SK-N-SH treated with all-trans-retinoic acid at 6 μM for 48 hours (cell line): ENCODE data around the gene ERO1B.

Experiments
- ATAC-seq: fragments of 200-7000 bp; cut with Tn5 transposase; 3 replicates; pipeline ENCODE4 v1.9.1; 2020; ENCODE audit warnings: mild to moderate bottlenecking, moderate library complexity
- ARNTL ChIP-seq: fragments of 450-650 bp; formaldehyde crosslinking; IDR thresholded peaks from 2 replicates; pipeline ENCODE4 v1.5.0; 2020; ENCODE audit warnings: low read depth, mild to moderate bottlenecking, moderate library complexity, borderline replicate concordance
- BACH2 ChIP-seq: fragments of 250-450 bp; sonication (Bioruptor Pico); IDR thresholded peaks from 2 replicates; pipeline ENCODE4 v1.9.0; 2021; ENCODE audit warnings: mild to moderate bottlenecking, borderline replicate concordance
- CREB5 ChIP-seq: fragments of 250-450 bp; sonication (Bioruptor Pico); IDR thresholded peaks from 2 replicates; pipeline ENCODE4 v1.5.1; 2020; ENCODE audit warnings: low read depth, mild to moderate bottlenecking, moderate library complexity
- CSDC2 ChIP-seq: fragments of 250-450 bp; sonication (Bioruptor Pico); IDR thresholded peaks from 2 replicates; pipeline ENCODE4 v1.5.0; 2020; ENCODE audit warnings: mild to moderate bottlenecking, moderate library complexity
- ESRRG ChIP-seq: fragments of 250-450 bp; sonication (Bioruptor Pico); IDR thresholded peaks from 2 replicates; pipeline ENCODE4 v1.6.1; 2021; ENCODE audit warnings: mild to moderate bottlenecking
- GLIS3 ChIP-seq: fragments of 250-450 bp; sonication (Bioruptor Pico); IDR thresholded peaks from 2 replicates; pipeline ENCODE4 v1.5.0; 2020; ENCODE audit warnings: mild to moderate bottlenecking, moderate library complexity
- ISL1 ChIP-seq: fragments of 250-450 bp; sonication (Bioruptor Pico); IDR thresholded peaks from 2 replicates; pipeline ENCODE4 v2.1.2; 2022; ENCODE audit warnings: mild to moderate bottlenecking, moderate library complexity
- OSR1 ChIP-seq: fragments of 250-450 bp; sonication (Bioruptor Pico); IDR thresholded peaks from 2 replicates; pipeline ENCODE4 v1.8.0; 2022; ENCODE audit warnings: moderate library complexity, mild to moderate bottlenecking, inconsistent platforms
- PPARA ChIP-seq: fragments of 250-450 bp; sonication (Bioruptor Pico); IDR thresholded peaks from 2 replicates; pipeline ENCODE4 v1.5.0; 2020; ENCODE audit warnings: mild to moderate bottlenecking, borderline replicate concordance
- RARB ChIP-seq: fragments of 250-450 bp; sonication (Bioruptor Pico); IDR thresholded peaks from 2 replicates; pipeline ENCODE4 v1.8.0; 2021; ENCODE audit warnings: mild to moderate bottlenecking, moderate library complexity
- SNAI2 ChIP-seq: fragments of 250-450 bp; sonication (Bioruptor Pico); IDR thresholded peaks from 2 replicates; pipeline ENCODE4 v1.5.0; 2020; ENCODE audit warnings: mild to moderate bottlenecking, moderate library complexity
- TCF4 ChIP-seq: fragments of 250-450 bp; sonication (Bioruptor Pico); IDR thresholded peaks from 2 replicates; pipeline ENCODE4 v1.8.0; 2021; ENCODE audit warnings: mild to moderate bottlenecking, moderate library complexity, borderline replicate concordance
- TOX ChIP-seq: fragments of 250-450 bp; sonication (Bioruptor Pico); IDR thresholded peaks from 2 replicates; pipeline ENCODE4 v1.8.0; 2021; ENCODE audit warnings: mild to moderate bottlenecking, moderate library complexity, borderline replicate concordance
- TSHZ2 ChIP-seq: fragments of 250-450 bp; sonication (Bioruptor Pico); IDR thresholded peaks from 2 replicates; pipeline ENCODE4 v1.5.0; 2020; ENCODE audit warnings: mild to moderate bottlenecking, moderate library complexity
- ZC3H10 ChIP-seq: fragments of 250-450 bp; sonication (Bioruptor Pico); IDR thresholded peaks from 2 replicates; pipeline ENCODE4 v1.5.1; 2021; ENCODE audit warnings: mild to moderate bottlenecking, moderate library complexity
- ZFP3 ChIP-seq: fragments of 250-450 bp; sonication (Bioruptor Pico); IDR thresholded peaks from 2 replicates; pipeline ENCODE4 v1.5.0; 2020; ENCODE audit warnings: mild to moderate bottlenecking, moderate library complexity
- ZFP30 ChIP-seq: fragments of 450-650 bp; formaldehyde crosslinking; IDR thresholded peaks from 2 replicates; pipeline ENCODE4 v1.5.0; 2022; ENCODE audit warnings: mild to moderate bottlenecking, moderate library complexity
- ZNF565 ChIP-seq: fragments of 450-650 bp; formaldehyde crosslinking; conservative IDR thresholded peaks from 2 replicates; pipeline ENCODE4 v1.5.0; 2020; ENCODE audit warnings: low read depth, mild to moderate bottlenecking, moderate library complexity
- ZNF70 ChIP-seq: fragments of 450-650 bp; formaldehyde crosslinking; IDR thresholded peaks from 2 replicates; pipeline ENCODE4 v1.5.0; 2020; ENCODE audit warnings: mild to moderate bottlenecking, moderate library complexity
- ZNF8 ChIP-seq: fragments of 450-650 bp; formaldehyde crosslinking; IDR thresholded peaks from 2 replicates; pipeline ENCODE4 v1.5.0; 2020; ENCODE audit warnings: mild to moderate bottlenecking, moderate library complexity
- TF ChIP-seq, protein P1 (sequence below): fragments of 250-450 bp; sonication (Bioruptor Pico); IDR thresholded peaks from 2 replicates; pipeline ENCODE4 v1.5.1; 2021; ENCODE audit warnings: mild to moderate bottlenecking, moderate library complexity
- TF ChIP-seq, protein P2 (sequence below): fragments of 250-450 bp; sonication (Bioruptor Pico); IDR thresholded peaks from 2 replicates; pipeline ENCODE4 v1.8.0; 2021; ENCODE audit warnings: low read depth, mild to moderate bottlenecking, moderate library complexity, borderline replicate concordance

ERO1B gene

DNA sequence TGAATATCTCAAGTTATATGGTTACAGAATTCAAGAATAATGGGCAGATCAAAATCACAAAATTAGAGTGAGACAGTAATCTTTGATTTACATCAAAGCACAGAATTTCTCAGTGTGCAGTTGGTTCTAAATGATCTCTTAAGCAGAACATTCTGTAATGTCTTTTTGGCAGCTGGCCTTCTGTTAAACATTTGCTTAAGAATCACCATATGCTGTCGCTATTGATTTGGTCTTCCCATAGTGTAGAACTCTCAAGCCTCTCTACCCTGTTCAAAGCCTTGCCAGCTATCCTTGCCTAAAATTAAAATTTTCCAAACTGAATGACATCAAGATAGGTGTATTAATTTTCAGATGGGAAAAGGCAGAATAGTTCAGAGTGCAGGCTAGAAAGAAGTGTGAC lies 38.9 kb upstream of the ERO1B start:
- TF ChIP-seq PPARA, result no peak
- TF ChIP-seq TOX, result no peak
- TF ChIP-seq ZNF70 (CRISPR knock-in tag), result no peak
- no peak for TF ChIP-seq ZFP30 (CRISPR knock-in tag)
- ATAC-seq, result no peak

DNA sequence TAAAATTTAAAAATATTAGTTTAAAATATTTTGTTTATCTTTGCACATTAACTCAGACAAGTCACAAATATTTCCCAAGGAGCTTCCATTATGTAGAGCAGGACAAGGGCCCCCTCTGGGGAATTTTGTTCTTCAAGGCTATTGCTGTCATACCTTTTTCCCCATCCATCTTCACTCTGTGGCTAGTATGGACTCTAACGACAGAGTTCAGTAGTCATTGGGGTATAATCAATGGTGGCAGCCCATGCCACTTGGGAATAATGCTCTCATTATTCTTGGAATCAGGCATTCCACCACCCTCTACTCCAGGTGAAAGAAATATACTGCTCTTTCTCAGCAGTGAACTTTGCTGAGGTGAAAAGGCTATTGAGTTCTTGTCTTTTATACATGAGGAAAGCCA lies 38.5 kb upstream of the ERO1B start:
- TF ChIP-seq TCF4 (CRISPR knock-in tag) (no peak), CREB5 (no peak), ARNTL (CRISPR knock-in tag) (no peak), ZFP3 (CRISPR knock-in tag) (no peak)
- no peak for ATAC-seq

- TF ChIP-seq, protein P1, sequence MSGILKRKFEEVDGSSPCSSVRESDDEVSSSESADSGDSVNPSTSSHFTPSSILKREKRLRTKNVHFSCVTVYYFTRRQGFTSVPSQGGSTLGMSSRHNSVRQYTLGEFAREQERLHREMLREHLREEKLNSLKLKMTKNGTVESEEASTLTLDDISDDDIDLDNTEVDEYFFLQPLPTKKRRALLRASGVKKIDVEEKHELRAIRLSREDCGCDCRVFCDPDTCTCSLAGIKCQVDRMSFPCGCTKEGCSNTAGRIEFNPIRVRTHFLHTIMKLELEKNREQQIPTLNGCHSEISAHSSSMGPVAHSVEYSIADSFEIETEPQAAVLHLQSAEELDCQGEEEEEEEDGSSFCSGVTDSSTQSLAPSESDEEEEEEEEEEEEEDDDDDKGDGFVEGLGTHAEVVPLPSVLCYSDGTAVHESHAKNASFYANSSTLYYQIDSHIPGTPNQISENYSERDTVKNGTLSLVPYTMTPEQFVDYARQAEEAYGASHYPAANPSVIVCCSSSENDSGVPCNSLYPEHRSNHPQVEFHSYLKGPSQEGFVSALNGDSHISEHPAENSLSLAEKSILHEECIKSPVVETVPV (CRISPR knock-in tag), result no peak
- no peak for TF ChIP-seq GLIS3 (CRISPR knock-in tag)
- no peak for TF ChIP-seq ZNF565 (CRISPR knock-in tag)
- TF ChIP-seq OSR1, result no peak
- no peak for TF ChIP-seq TOX
- no peak for TF ChIP-seq PPARA
- no peak for TF ChIP-seq ISL1
- TF ChIP-seq SNAI2, result no peak
- no peak for TF ChIP-seq TCF4 (CRISPR knock-in tag)
- no peak for TF ChIP-seq CREB5
- no peak for TF ChIP-seq ESRRG (CRISPR knock-in tag)
- no peak for TF ChIP-seq TSHZ2
- no peak for TF ChIP-seq ZNF8 (CRISPR knock-in tag)
- TF ChIP-seq CSDC2, result no peak
- TF ChIP-seq, protein P2, sequence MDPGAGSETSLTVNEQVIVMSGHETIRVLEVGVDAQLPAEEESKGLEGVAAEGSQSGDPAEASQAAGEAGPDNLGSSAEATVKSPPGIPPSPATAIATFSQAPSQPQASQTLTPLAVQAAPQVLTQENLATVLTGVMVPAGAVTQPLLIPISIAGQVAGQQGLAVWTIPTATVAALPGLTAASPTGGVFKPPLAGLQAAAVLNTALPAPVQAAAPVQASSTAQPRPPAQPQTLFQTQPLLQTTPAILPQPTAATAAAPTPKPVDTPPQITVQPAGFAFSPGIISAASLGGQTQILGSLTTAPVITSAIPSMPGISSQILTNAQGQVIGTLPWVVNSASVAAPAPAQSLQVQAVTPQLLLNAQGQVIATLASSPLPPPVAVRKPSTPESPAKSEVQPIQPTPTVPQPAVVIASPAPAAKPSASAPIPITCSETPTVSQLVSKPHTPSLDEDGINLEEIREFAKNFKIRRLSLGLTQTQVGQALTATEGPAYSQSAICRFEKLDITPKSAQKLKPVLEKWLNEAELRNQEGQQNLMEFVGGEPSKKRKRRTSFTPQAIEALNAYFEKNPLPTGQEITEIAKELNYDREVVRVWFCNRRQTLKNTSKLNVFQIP (CRISPR knock-in tag), result no peak
- no peak for TF ChIP-seq ZC3H10 (CRISPR knock-in tag)
- no peak for TF ChIP-seq ZFP30 (CRISPR knock-in tag)
- ATAC-seq, result no peak
Observed at GRCh38 chr1:236316437-236316836, 34.7 kb upstream of the ERO1B start.

DNA sequence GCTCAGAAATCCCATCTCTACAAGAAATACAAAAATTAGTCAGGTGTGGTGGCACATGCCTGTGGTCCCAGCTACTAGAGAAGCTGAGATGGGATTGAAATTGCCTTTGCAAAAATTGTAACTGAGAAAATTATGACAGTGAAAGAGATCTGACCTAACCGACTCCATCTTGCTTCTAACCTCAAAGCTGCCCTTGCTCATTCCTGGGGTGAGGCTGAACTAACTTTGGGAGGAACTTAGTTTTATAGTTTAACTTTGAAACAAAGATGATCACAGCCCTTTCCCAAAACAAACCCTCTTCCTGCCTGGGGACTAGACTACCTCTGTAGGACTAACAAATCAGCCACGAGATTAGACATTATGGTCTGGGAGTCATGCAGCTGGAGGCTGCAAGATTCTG lies 33.8 kb upstream of the ERO1B start:
- no peak for ATAC-seq
- TF ChIP-seq TCF4 (CRISPR knock-in tag) (no peak), ZFP3 (CRISPR knock-in tag) (no peak), RARB (CRISPR knock-in tag) (no peak), BACH2 (CRISPR knock-in tag) (no peak)
- TF ChIP-seq, protein P2 (CRISPR knock-in tag), result no peak
